ENCODE measurements around the gene CARNS1.

- TF ChIP-seq CTCF (IDR thresholded peaks at IDR 0.05; ENCODE audit: insufficient read depth, low read length) (no peak), POLR2AphosphoS5 (IDR thresholded peaks at IDR 0.05; ENCODE audit: low read depth) (no peak)
Observed at GRCh38 chr11:67393990-67394389, 21.5 kb upstream of the CARNS1 start.

Data from HL-60 (cell line).